ENCODE measurements around the gene SIX6.

The SIX6 gene

DNA sequence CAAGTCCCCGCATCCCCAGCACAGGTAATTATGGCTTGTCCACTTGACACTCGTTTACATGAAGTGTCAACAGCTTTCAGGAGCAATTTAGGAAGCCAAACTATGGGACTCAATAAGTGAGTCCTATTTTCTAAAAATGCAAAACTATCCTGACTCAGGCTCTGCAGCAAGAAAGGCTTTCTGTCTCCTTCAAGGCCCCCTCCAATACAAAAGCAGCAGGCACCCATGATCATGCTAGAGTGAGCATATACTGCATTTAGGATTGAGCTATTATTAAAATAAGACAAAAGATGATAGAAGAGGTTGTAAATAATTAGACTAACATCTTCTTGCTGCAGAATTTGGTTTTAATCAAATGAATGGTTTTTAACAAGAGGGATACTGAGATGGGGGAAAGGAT, 3.2 kb downstream of the SIX6 start (continued):
- TF ChIP-seq ZC3H10 (CRISPR knock-in tag; IDR thresholded peaks at IDR 0.05) (no peak), SNAI2 (CRISPR knock-in tag; IDR thresholded peaks at IDR 0.05) (no peak), ARNTL (CRISPR knock-in tag; IDR thresholded peaks at IDR 0.05; ENCODE audit: borderline replicate concordance, low read depth) (no peak), ZNF70 (CRISPR knock-in tag; IDR thresholded peaks at IDR 0.05) (no peak), RARB (CRISPR knock-in tag; IDR thresholded peaks at IDR 0.05) (no peak)

DNA sequence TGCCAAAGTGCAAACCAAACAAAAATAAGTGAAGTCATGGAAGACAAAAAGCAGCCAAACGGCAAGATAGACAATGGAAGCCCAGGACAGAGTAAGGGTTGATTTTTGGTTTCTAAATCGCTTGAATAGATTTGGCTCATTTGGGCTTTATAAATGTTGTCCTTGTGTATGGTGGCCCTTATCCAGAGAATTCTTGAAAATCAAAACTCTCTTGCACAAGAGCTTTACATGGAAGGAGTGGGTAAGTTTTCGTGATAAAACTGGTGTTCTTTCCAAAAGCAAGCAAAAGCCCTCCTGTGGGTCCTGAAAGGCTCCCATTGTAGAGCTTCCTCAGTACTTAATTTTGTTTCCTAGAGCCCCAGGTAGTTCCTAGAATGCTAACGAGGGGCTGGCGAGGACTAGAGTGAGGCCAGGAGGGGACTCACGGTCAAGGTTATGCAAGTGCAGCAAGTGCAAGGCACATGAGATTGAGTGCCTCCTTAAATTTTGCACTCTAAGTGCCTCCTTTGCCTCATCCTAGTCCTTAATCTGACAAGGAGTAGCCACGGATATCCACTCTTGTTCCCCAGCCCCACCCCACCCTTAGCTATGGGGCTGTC, 4.1 kb downstream of the SIX6 start:
- no peak for TF ChIP-seq ZC3H10 (CRISPR knock-in tag; IDR thresholded peaks at IDR 0.05)
- TF ChIP-seq GLIS3 (CRISPR knock-in tag; IDR thresholded peaks at IDR 0.05), result no peak
- TF ChIP-seq, protein P1, sequence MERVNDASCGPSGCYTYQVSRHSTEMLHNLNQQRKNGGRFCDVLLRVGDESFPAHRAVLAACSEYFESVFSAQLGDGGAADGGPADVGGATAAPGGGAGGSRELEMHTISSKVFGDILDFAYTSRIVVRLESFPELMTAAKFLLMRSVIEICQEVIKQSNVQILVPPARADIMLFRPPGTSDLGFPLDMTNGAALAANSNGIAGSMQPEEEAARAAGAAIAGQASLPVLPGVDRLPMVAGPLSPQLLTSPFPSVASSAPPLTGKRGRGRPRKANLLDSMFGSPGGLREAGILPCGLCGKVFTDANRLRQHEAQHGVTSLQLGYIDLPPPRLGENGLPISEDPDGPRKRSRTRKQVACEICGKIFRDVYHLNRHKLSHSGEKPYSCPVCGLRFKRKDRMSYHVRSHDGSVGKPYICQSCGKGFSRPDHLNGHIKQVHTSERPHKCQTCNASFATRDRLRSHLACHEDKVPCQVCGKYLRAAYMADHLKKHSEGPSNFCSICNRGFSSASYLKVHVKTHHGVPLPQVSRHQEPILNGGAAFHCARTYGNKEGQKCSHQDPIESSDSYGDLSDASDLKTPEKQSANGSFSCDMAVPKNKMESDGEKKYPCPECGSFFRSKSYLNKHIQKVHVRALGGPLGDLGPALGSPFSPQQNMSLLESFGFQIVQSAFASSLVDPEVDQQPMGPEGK (CRISPR knock-in tag; IDR thresholded peaks at IDR 0.05; ENCODE audit: borderline replicate concordance), result no peak
- TF ChIP-seq, protein P2, sequence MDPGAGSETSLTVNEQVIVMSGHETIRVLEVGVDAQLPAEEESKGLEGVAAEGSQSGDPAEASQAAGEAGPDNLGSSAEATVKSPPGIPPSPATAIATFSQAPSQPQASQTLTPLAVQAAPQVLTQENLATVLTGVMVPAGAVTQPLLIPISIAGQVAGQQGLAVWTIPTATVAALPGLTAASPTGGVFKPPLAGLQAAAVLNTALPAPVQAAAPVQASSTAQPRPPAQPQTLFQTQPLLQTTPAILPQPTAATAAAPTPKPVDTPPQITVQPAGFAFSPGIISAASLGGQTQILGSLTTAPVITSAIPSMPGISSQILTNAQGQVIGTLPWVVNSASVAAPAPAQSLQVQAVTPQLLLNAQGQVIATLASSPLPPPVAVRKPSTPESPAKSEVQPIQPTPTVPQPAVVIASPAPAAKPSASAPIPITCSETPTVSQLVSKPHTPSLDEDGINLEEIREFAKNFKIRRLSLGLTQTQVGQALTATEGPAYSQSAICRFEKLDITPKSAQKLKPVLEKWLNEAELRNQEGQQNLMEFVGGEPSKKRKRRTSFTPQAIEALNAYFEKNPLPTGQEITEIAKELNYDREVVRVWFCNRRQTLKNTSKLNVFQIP (CRISPR knock-in tag; IDR thresholded peaks at IDR 0.05; ENCODE audit: borderline replicate concordance, low read depth), result no peak
- TF ChIP-seq ZNF565 (CRISPR knock-in tag; conservative IDR thresholded peaks at IDR 0.05; ENCODE audit: low read depth), result no peak
- no peak for TF ChIP-seq ZNF70 (CRISPR knock-in tag; IDR thresholded peaks at IDR 0.05)
- TF ChIP-seq RARB (CRISPR knock-in tag; IDR thresholded peaks at IDR 0.05), result no peak
- TF ChIP-seq, protein P3, sequence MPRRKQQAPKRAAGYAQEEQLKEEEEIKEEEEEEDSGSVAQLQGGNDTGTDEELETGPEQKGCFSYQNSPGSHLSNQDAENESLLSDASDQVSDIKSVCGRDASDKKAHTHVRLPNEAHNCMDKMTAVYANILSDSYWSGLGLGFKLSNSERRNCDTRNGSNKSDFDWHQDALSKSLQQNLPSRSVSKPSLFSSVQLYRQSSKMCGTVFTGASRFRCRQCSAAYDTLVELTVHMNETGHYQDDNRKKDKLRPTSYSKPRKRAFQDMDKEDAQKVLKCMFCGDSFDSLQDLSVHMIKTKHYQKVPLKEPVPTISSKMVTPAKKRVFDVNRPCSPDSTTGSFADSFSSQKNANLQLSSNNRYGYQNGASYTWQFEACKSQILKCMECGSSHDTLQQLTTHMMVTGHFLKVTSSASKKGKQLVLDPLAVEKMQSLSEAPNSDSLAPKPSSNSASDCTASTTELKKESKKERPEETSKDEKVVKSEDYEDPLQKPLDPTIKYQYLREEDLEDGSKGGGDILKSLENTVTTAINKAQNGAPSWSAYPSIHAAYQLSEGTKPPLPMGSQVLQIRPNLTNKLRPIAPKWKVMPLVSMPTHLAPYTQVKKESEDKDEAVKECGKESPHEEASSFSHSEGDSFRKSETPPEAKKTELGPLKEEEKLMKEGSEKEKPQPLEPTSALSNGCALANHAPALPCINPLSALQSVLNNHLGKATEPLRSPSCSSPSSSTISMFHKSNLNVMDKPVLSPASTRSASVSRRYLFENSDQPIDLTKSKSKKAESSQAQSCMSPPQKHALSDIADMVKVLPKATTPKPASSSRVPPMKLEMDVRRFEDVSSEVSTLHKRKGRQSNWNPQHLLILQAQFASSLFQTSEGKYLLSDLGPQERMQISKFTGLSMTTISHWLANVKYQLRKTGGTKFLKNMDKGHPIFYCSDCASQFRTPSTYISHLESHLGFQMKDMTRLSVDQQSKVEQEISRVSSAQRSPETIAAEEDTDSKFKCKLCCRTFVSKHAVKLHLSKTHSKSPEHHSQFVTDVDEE (CRISPR knock-in tag; IDR thresholded peaks at IDR 0.05), result no peak
- TF ChIP-seq, protein P4, sequence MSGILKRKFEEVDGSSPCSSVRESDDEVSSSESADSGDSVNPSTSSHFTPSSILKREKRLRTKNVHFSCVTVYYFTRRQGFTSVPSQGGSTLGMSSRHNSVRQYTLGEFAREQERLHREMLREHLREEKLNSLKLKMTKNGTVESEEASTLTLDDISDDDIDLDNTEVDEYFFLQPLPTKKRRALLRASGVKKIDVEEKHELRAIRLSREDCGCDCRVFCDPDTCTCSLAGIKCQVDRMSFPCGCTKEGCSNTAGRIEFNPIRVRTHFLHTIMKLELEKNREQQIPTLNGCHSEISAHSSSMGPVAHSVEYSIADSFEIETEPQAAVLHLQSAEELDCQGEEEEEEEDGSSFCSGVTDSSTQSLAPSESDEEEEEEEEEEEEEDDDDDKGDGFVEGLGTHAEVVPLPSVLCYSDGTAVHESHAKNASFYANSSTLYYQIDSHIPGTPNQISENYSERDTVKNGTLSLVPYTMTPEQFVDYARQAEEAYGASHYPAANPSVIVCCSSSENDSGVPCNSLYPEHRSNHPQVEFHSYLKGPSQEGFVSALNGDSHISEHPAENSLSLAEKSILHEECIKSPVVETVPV (CRISPR knock-in tag; IDR thresholded peaks at IDR 0.05), result no peak
- TF ChIP-seq PPARA (CRISPR knock-in tag; IDR thresholded peaks at IDR 0.05; ENCODE audit: borderline replicate concordance), result no peak
- no peak for TF ChIP-seq ZNF8 (CRISPR knock-in tag; IDR thresholded peaks at IDR 0.05)
- no peak for TF ChIP-seq ZFP30 (CRISPR knock-in tag; IDR thresholded peaks at IDR 0.05)
- ATAC-seq, result no peak

DNA sequence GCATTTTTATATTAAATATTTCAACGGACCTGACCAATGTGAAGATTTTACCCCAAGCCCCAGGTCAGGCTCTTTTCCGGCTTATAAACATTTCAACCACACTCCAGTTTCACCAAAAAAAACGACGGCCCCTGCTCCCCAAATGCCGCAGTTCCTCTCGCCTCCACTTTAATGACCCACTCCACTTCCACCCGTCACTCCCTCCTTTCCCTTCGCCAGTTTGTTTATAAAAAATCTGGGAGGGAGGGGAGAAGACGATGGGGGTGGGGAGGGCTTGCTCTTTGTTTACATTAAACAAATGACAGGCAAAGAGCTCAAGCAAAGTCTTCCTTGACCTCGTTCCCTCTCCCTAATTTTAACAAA, 5.4 kb downstream of the SIX6 start:
- TF ChIP-seq ZC3H10 (CRISPR knock-in tag; IDR thresholded peaks at IDR 0.05) (no peak), ZNF8 (CRISPR knock-in tag; IDR thresholded peaks at IDR 0.05) (no peak), SNAI2 (CRISPR knock-in tag; IDR thresholded peaks at IDR 0.05) (no peak), RARB (CRISPR knock-in tag; IDR thresholded peaks at IDR 0.05) (no peak)
- ATAC-seq, result no peak

DNA sequence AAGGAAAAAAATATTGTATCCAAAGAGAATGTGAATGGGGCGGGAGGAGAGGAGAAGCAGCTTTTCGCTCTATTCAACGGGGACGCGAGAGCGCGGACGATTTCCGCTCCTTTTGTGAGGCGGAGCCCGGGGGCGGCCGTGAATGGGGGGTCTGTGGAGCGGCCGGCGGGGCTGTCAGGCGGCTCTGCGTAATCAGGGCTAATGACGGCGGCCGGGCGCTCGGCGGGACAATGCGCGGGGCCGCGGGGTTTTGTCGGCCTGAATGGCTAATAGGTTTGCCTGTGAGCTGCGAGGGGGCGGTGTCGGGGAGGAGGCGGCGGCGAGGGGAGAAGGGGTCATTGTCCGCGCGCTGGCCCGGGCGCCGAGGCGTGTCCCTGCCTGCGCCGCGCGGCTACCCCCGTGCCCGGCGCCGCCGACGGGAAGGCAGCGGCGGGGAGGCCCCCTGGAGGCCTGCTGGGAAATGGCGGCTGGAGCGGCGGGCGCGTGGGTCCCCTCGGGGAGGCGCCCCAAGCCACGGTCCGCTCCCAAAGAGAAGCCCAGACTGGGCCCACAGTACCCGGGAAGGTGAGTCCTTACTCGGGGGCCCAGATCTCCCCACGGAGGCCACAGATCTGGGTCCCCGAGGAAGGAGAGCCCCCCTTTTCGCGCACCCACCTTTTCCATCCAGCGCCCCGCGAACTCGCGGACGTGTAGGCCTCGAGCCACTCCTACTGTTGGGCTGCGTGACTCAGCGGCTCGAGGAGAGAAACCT, 6.0 kb downstream of the SIX6 start:
- TF ChIP-seq ISL1 (CRISPR knock-in tag; IDR thresholded peaks at IDR 0.05), result no peak
- TF ChIP-seq, protein P2 (CRISPR knock-in tag; IDR thresholded peaks at IDR 0.05; ENCODE audit: borderline replicate concordance, low read depth), result no peak
- no peak for TF ChIP-seq ZC3H10 (CRISPR knock-in tag; IDR thresholded peaks at IDR 0.05)
- TF ChIP-seq PPARA (CRISPR knock-in tag; IDR thresholded peaks at IDR 0.05; ENCODE audit: borderline replicate concordance), result no peak
- TF ChIP-seq, protein P3 (CRISPR knock-in tag; IDR thresholded peaks at IDR 0.05), result no peak
- no peak for TF ChIP-seq ZNF8 (CRISPR knock-in tag; IDR thresholded peaks at IDR 0.05)
- TF ChIP-seq, protein P5, sequence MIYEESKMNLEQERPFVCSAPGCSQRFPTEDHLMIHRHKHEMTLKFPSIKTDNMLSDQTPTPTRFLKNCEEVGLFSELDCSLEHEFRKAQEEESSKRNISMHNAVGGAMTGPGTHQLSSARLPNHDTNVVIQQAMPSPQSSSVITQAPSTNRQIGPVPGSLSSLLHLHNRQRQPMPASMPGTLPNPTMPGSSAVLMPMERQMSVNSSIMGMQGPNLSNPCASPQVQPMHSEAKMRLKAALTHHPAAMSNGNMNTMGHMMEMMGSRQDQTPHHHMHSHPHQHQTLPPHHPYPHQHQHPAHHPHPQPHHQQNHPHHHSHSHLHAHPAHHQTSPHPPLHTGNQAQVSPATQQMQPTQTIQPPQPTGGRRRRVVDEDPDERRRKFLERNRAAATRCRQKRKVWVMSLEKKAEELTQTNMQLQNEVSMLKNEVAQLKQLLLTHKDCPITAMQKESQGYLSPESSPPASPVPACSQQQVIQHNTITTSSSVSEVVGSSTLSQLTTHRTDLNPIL (CRISPR knock-in tag; IDR thresholded peaks at IDR 0.05; ENCODE audit: low read depth), result no peak
- no peak for TF ChIP-seq ZFP30 (CRISPR knock-in tag; IDR thresholded peaks at IDR 0.05)
- no peak for TF ChIP-seq TCF4 (CRISPR knock-in tag; IDR thresholded peaks at IDR 0.05; ENCODE audit: borderline replicate concordance)
- no peak for TF ChIP-seq SNAI2 (CRISPR knock-in tag; IDR thresholded peaks at IDR 0.05)
- no peak for TF ChIP-seq ZFP3 (CRISPR knock-in tag; IDR thresholded peaks at IDR 0.05)
- TF ChIP-seq ZNF565 (CRISPR knock-in tag; conservative IDR thresholded peaks at IDR 0.05; ENCODE audit: low read depth), result no peak
- no peak for TF ChIP-seq BACH2 (CRISPR knock-in tag; IDR thresholded peaks at IDR 0.05; ENCODE audit: borderline replicate concordance)
- ATAC-seq, result peak; percentile 84

Measured in SK-N-SH treated with all-trans-retinoic acid at 6 μM for 48 hours (cell line).